Pancreas (tissue), 10 donors: ENCODE results near the gene UBE2F. TPM values are rescaled to one million over a fixed set of nuclear protein-coding genes. Genes with fewer than 3 reads are reported as not detected.
"Not testable (repeated sequence)": the region's sequence is repeated elsewhere in the genome, so short reads cannot be mapped to it uniquely, and the experiment has no call there.

Source experiments
- ATAC-seq, 4 donors: fragments of 200-7000 bp; cut with Tn5 transposase; one replicate each; pipeline versions ENCODE4 v1.8.0 to v1.9.1; 2020; ENCODE audit warnings: mild to moderate bottlenecking in 4 of 4, moderate library complexity in 4 of 4
- DNase-seq, 6 donors: peaks; one replicate each; pipeline ENCODE4 v3.0.0-alpha.2; 2020
- FAIRE-seq: peaks from 2 replicates; lab custom pipeline; 2012; peaks lifted over from hg19 to GRCh38; lab: Jason Lieb, UNC
- H3K27ac ChIP-seq, 4 donors: fragments of 200-600 bp; sonication (generic); 1 replicate in 3 of 4; 2 replicates in 1 of 4; pipeline versions ENCODE4 v1.5.0 to v1.8.0; 2020
- H3K27me3 ChIP-seq, 4 donors: fragments of 200-600 bp; one replicate each; pipeline ENCODE4 v1.8.0; 2021
- H3K36me3 ChIP-seq, 3 donors: fragments of 200-600 bp; sonication (generic) in 1 of 3; one replicate each; pipeline versions ENCODE4 v1.5.0 to v1.8.0; 2020 to 2021
- H3K4me1 ChIP-seq, 3 donors: fragments of 200-600 bp; one replicate each; pipeline ENCODE4 v1.8.0; 2021
- H3K4me3 ChIP-seq, 4 donors: fragments of 200-600 bp; sonication (generic) in 2 of 4; one replicate each; pipeline versions ENCODE4 v1.5.0 to v1.8.0; 2020 to 2021
- H3K9me3 ChIP-seq, 4 donors: fragments of 200-600 bp; one replicate each; pipeline ENCODE4 v1.8.0; 2021
- CTCF ChIP-seq, 4 donors: fragments of 200-600 bp; sonication (generic) in 3 of 4; IDR thresholded peaks; one replicate each; pipeline versions ENCODE4 v1.5.0 to v1.8.0; 2021; ENCODE audit warnings: antibody characterized with exemption in 4 of 4
- WGBS, 2 donors: extraction: QIAGEN DNeasy Blood & Tissue Kit; methylation state at CpG; one replicate each; pipeline ENCODE4 v1.1.7; 2013; 5-methylcytosine and 5-hydroxymethylcytosine counted together
- intact Hi-C, 3 donors: fragments of 100-400 bp; cut with DNase I; formaldehyde crosslinking; loops; one replicate each; pipeline versions ENCODE4 v1.11.1 to v1.14.2; 2022
- polyA plus RNA-seq, 2 donors: library from polyadenylated mRNA; stranded (reverse); fragments of 200-250 nt; gene quantifications; one replicate each; pipeline ENCODE4 v1.2.3, GENCODE V29; 2013
- total RNA-seq, 6 donors: library from RNA; stranded (reverse); fragmentation: NEBNext Ultra II Directional in 4 of 6; extraction: Animal tissue kit (Norgen Biotek cat#: 25700) in 4 of 6; gene quantifications; one replicate each; pipeline versions ENCODE4 v1.2.1 to v1.2.4, GENCODE V29; 2021 to 2023
- donor health status: healthy with polysubstance abuse.
- donor health status: DM: no; HTN: no; CAD: no; lungs with moderate emphysema.
- donor health status: DM: no; HTN: no; CAD: no.
- donor health status: control.
- donor health status: control.
- donor health status: Bipolar disorder and iron deficiency.
- donor health status: DM: yes; HTN: yes; CAD: no.
- donor health status: DM: no; HTN: no; CAD: no.
- donor health status: DM: no; HTN: no; CAD: no.
- donor health status: DM: yes; HTN: yes; CAD: no.

The UBE2F gene
- total and polyA plus RNA-seq, 8 donors: 32.4 to 51.7 (median 40.4) TPM

GRCh38 chr2:237942513-237942899, 24.3 kb upstream of the UBE2F start:
- intact Hi-C loops: no loop called here
- Histone ChIP-seq H3K27me3 (no peaks in the 10 kb centered on the region), H3K9me3 (no peaks in the 10 kb centered on the region), H3K27ac (peak overlapping the region in 1 of 4 donors; percentile 20), H3K4me3 (no peak overlapping the region), H3K36me3 (no peaks in the 10 kb centered on the region), H3K4me1 (peaks cover 0 to 14% (median 5%) of the 10 kb centered on the region in 3 donors)
- ATAC-seq (no peak), FAIRE-seq (no peak), DNase-seq (no peak)
- no peak for TF ChIP-seq CTCF (IDR thresholded peaks at IDR 0.05)
- WGBS, 2 donors: 88 to 96% methylated on average over 3 of the region's 3 CpGs

GRCh38 chr2:237943395-237944094, 23.3 kb upstream of the UBE2F start:
- no peak overlapping the region for H3K27ac ChIP-seq
- H3K36me3 ChIP-seq: no peaks in the 10 kb centered on the region
- H3K4me1 ChIP-seq: peaks cover 0 to 14% (median 5%) of the 10 kb centered on the region in 3 donors
- DNase-seq: peak; percentile 76 to 90 (median 84)
- H3K27me3 ChIP-seq: no peaks in the 10 kb centered on the region
- ATAC-seq: peak; percentile 87 to 94 (median 92)
- WGBS, 2 donors: 47 to 55% methylated on average over 7 of the region's 7 CpGs
- no peak for FAIRE-seq
- intact Hi-C loops: no loop called here
- H3K9me3 ChIP-seq: no peaks in the 10 kb centered on the region
- no peak overlapping the region for H3K4me3 ChIP-seq
- no peak for TF ChIP-seq CTCF (IDR thresholded peaks at IDR 0.05)

- no peak overlapping the region for H3K27ac ChIP-seq
- intact Hi-C loops: no loop called here
- peaks cover 0 to 14% (median 5%) of the 10 kb centered on the region in 3 donors for H3K4me1 ChIP-seq
- H3K36me3 ChIP-seq: no peaks in the 10 kb centered on the region
- H3K27me3 ChIP-seq: no peaks in the 10 kb centered on the region
- no peaks in the 10 kb centered on the region for H3K9me3 ChIP-seq
- DNase-seq: no peak
- no peak overlapping the region for H3K4me3 ChIP-seq
- no peak for FAIRE-seq
- TF ChIP-seq CTCF (IDR thresholded peaks at IDR 0.05): no peak
- no peak for ATAC-seq
- WGBS, 2 donors: 89 to 91% methylated on average over 4 of the region's 4 CpGs
Measured at GRCh38 chr2:237944302-237944701, 22.5 kb upstream of the UBE2F start.

GRCh38 chr2:237946423-237946822, 20.4 kb upstream of the UBE2F start:
- DNase-seq (no peak), FAIRE-seq (no peak), ATAC-seq (no peak)
- Histone ChIP-seq H3K27ac (no peak overlapping the region), H3K36me3 (no peaks in the 10 kb centered on the region), H3K27me3 (no peaks in the 10 kb centered on the region), H3K4me3 (no peak overlapping the region), H3K9me3 (no peaks in the 10 kb centered on the region), H3K4me1 (peaks cover 0 to 14% (median 5%) of the 10 kb centered on the region in 3 donors)
- TF ChIP-seq CTCF (IDR thresholded peaks at IDR 0.05): no peak
- intact Hi-C loops: no loop called here
- WGBS, 2 donors: 72 to 80% methylated on average over 1 of the region's 1 CpG

- H3K9me3 ChIP-seq, H3K27ac ChIP-seq, H3K4me3 ChIP-seq, H3K36me3 ChIP-seq, ATAC-seq, DNase-seq, H3K4me1 ChIP-seq, FAIRE-seq, intact Hi-C loops, H3K27me3 ChIP-seq: not testable (repeated sequence)
- 85 to 87% methylated on average over 4 of the region's 4 CpGs for WGBS, 2 donors
Measured at GRCh38 chr2:237951354-237951753, 15.5 kb upstream of the UBE2F start.
